ENCODE data around the gene ASPN. TPM values are rescaled to one million over a fixed set of nuclear protein-coding genes. Genes with fewer than 3 reads are reported as not detected.

The ASPN gene
- total RNA-seq, 1 experiment from 2014 or later = not detected

DNA sequence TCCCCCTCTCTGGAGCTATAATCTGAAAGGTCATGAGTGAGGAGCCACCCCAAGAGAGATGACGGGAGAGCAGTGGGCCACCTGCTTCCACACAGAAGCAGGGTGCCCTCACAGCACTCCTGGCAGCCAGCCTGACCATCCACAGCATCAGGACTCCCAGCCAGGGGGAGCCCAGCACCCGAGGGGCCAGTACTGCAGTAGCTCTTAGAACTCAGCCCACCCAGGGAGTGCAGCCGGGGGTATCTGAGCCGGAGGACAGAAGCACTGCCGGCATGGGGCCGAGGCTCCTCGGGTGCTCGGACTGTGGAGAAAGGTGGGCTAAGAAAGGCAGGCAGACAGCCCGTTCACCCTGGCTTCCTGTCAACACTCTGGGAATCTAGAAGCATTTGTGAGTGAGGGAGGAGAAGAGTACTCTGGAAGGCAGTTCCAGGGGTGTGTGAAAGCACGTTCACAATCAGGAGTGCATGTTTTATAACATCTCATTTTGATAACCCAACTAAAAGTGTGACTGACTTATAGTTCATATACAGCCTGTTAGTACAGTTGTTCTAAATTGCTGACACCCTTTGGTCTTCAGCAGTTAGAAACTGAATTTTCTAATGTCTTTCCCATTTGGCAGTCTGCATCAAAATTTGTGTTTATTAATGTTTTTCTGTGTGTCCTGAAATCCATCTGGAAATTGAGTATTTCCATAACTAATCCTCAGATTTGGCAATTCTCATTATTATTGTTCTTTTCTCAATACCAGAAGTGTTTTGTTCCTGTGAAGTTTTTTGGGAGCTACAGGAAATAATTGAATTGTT, 25.9 kb upstream of the ASPN start:
- Histone ChIP-seq H3K4me3 (no peak overlapping the region), H3K9me3 (no peaks in the 10 kb centered on the region), H3K36me3 (no peaks in the 10 kb centered on the region), H3K27me3 (no peaks in the 10 kb centered on the region)
- DNase-seq = no peak

DNA sequence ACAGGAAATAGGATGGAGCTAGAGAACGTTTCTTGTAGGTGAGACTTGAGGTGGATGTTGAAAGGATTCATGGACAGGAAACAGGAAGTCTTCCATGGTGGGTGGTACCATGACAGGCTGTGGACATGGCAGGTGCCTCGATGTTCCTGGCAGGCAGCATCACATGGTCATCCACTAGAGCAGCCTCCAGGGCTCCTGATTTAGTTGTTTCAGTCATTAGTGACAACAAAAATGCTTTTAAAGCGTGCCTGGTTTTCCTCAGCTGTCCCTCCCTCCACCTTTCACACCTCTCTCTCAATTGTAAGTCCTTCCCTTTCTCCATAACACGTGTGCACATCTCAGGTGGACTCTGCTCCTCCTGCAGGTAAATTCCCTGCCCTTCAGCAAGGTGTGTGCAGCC, 25.2 kb upstream of the ASPN start:
- DNase-seq = no peak
- Histone ChIP-seq H3K4me3 (no peak overlapping the region), H3K36me3 (no peaks in the 10 kb centered on the region), H3K27me3 (no peaks in the 10 kb centered on the region), H3K9me3 (no peaks in the 10 kb centered on the region)

DNA sequence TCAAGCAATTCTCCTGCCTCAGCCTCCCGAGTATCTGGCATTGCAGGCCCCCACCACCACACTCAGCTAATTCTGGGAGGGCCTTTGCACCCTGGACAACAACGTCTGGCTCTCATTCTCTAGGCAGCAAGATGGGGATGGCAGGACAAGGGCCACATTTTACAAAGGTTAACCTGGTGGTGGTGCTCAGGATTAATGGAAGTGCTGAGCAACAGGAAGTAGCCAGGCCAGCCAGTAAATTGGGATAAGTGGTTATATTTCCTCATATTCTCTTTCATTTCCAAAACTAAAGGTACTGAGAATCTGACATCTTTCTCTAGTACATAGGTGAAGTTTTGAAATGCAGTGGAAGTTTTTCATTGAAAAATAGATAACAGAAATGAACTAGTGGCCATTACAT, 24.7 kb upstream of the ASPN start:
- H3K9me3 ChIP-seq = no peaks in the 10 kb centered on the region
- no peaks in the 10 kb centered on the region for H3K36me3 ChIP-seq
- no peak overlapping the region for H3K4me3 ChIP-seq
- H3K27me3 ChIP-seq = no peaks in the 10 kb centered on the region
- no peak for DNase-seq

DNA sequence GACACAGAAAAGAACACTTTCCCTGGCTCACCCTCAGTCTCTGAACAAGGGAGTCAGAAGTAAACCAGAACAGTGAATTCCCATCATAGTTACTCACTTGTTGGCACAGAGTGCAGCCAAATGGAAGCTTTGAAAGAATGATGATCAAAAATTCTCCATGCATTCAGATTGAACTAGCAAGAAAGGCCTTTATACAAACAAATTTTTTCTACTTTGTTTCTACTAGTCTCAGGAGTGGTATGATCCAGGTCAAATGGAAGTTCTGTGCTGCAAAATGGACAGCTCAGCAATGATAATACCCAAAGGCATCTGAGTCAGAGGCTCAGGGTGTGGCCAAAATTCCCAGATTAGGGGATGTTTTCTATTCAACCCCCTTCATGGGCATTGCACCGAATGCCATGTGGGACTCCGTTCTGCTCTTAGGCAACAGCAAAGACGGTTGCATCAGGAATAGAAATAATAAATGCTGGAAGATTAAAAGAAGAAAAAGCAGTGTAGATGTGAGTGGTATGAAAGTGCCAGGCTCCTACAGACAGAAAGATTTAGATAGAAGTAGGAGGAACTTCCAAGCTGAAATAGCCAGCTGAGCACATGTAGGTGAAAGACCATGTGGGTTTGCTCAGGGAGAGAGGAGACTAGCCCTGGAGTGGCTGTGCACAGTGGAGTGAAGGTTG, 24.0 kb upstream of the ASPN start:
- peak; percentile 89 for DNase-seq
- H3K4me3 ChIP-seq = no peak overlapping the region
- H3K9me3 ChIP-seq = no peaks in the 10 kb centered on the region
- no peaks in the 10 kb centered on the region for H3K27me3 ChIP-seq
- no peaks in the 10 kb centered on the region for H3K36me3 ChIP-seq

DNA sequence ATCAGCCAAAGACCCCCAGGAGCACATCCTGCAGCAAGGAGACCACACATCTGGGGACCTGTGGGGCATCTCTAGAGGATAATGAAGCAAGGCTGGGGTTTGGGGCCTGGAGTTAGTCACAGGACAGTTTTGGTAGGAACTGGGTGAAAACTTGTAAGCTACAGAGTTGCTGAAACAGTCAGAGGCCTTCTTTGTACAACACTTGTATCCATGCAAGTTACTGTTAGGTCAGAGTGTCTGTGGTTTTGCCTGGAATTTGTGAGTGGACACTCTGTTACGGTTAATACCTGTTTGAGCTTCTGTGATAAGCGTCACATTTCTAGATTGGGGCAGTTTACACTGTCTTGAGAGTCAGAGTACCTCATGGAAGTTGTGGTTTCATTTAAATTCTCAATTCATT, 22.6 kb upstream of the ASPN start:
- no peaks in the 10 kb centered on the region for H3K27me3 ChIP-seq
- H3K9me3 ChIP-seq = no peaks in the 10 kb centered on the region
- H3K36me3 ChIP-seq = no peaks in the 10 kb centered on the region
- no peak for DNase-seq
- no peak overlapping the region for H3K4me3 ChIP-seq

DNA sequence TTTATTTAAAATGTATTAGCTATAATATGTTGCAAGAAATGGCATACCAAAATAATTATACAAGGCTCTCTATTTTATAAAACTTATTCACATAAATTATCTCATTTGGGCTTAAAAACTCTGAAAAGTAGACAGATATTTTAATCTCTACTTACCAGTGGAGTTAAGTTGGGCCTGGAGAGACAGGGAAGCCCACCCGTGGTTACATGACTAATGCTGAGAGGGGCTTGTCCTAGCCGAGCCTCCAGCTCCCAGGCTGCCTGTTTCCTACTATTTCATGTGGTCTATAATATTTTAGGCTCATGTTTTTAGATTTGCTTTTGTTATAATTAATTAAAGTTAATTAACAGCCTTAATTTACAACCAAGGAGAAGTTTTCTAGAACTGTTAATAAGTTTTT, 20.9 kb upstream of the ASPN start:
- Histone ChIP-seq H3K4me3 (no peak overlapping the region), H3K27me3 (no peaks in the 10 kb centered on the region), H3K36me3 (no peaks in the 10 kb centered on the region), H3K9me3 (no peaks in the 10 kb centered on the region)
- DNase-seq = no peak

DNA sequence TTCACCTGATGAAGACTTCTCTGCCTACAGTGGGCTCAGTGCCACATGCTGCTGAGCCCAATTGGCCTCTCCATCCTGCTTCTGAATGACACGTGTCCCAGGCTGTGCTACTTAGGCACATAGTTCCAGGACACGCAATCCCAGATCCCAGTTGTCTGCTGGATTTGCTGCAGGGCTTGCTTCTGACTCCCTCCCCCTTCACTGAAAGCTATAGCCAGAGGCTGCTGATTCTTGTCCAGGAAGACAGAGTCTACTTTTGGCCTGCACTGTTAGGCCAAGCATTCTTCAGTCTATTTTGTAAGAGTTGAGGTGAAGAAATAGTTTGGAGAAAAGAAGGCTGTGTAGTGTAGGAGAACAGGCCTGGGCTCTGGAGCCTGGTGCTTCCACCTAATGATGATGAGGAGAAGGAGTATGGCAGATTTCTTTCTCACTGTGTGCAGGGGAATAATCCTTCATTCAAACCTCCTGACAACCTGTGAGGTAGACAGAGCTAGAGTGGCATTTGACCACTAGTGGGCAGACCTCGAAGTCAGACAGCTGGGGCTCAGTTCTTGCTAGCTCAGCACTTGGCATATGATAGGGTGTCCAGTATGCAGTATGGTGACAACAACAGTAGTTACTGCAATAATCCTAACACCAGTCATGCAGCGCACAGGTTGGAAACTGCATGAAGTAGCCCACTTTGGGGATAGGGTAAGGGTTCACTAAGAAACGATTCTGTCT, 19.5 kb upstream of the ASPN start:
- Histone ChIP-seq H3K27me3 (no peaks in the 10 kb centered on the region), H3K4me3 (no peak overlapping the region)
- DNase-seq = peak; percentile 32

DNA sequence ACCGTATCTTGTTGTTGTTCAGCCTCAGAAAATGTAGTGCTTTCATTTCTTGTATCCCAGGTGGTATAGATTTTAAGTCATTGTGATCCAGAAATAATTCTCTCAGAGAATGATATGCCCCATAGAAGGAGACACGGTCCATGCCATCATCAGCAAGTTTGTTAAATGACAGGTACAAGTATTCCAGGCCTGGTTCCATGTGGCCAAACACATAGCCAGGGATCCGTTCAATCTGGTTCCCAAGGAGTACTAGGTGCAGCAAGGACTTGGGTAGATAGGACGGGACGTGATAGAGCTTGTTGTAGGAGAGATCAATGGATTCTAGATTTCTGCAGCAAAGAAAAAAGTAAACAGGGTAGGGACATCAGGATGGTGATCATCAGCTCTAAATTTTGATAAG, 18.4 kb upstream of the ASPN start:
- no peaks in the 10 kb centered on the region for H3K36me3 ChIP-seq
- no peaks in the 10 kb centered on the region for H3K27me3 ChIP-seq
- no peak for DNase-seq
- H3K9me3 ChIP-seq = no peaks in the 10 kb centered on the region
- no peak overlapping the region for H3K4me3 ChIP-seq

More for the DNA sequence above, 19.5 kb upstream of the ASPN start:
- Histone ChIP-seq H3K36me3 (no peaks in the 10 kb centered on the region), H3K9me3 (no peaks in the 10 kb centered on the region)

DNA sequence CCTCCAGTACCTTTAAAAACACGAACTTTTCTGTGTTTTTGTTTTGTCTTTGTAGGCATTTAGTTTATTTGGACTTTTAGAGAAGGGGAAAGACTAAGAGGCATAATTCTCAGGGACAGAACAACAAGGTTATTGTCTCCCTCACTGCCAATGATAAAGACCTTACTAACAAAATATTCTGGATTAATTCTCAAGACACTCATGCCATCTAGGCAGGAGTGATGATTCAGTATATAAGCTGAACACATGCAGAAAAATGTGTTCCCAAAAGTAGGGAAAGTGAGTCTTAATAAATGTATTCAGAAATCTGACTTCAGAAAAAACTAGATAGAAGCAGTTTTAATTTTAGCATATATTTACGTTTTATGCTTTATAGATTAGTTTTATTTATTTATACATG, 17.4 kb upstream of the ASPN start:
- Histone ChIP-seq H3K27me3 (no peaks in the 10 kb centered on the region), H3K4me3 (no peak overlapping the region), H3K9me3 (no peaks in the 10 kb centered on the region), H3K36me3 (no peaks in the 10 kb centered on the region)
- DNase-seq = no peak

DNA sequence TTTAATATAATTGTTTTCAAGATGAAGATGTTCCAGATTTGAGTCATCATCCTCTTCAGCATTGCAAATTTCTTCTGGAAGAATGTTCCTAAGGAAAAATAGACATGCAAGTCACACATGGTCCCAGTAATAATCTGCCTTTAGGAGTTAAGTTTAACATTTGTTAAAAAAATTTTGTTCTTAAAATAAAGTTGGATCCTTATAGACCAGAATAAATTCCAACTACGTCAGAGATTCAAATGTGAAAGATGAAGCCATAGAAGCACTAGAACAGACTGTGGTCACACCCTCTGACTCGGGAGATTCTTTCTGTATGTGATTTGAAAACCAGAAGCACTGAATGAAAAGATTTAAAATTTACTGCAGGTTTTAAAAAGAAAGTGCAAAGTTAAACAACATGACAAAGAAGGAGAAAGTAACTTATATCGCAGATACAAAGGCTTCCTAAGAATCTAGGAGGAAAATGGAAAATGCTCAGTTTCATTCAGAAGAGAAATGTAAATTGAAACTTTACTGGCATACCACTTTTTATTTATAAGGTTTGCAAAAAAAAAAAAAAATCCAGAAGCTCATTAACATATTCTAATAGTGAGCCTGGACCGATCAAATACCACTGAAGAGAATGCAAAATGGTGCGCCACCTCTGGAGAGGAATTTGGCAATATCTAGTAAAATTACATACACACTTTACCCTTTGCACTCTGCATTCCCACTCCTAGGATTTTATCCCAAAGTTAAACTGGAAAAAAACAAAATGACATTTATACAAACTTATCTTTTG, 14.3 kb upstream of the ASPN start:
- Histone ChIP-seq H3K27me3 (no peaks in the 10 kb centered on the region), H3K4me3 (no peak overlapping the region), H3K9me3 (no peaks in the 10 kb centered on the region), H3K36me3 (no peaks in the 10 kb centered on the region)
- DNase-seq = no peak

DNA sequence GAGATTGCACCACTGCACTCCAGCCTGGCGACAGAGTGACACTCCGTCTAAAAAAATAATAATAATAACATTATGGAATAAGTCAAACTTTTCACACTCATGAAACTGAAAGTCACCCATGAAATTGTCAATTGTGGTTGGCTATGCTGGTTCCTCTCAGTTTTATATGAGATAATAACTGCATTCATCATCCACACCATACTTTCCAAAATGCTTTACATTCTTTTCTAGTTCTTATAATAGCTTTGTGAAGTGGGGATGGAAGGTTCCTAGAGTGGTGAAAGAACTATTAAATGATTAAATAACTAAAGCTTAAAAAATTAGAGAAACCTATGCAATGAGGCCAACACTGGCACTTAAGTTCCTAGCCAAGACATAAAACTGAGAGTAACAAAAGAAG, 12.6 kb upstream of the ASPN start:
- no peaks in the 10 kb centered on the region for H3K9me3 ChIP-seq
- DNase-seq = no peak
- no peaks in the 10 kb centered on the region for H3K27me3 ChIP-seq
- no peak overlapping the region for H3K4me3 ChIP-seq
- no peaks in the 10 kb centered on the region for H3K36me3 ChIP-seq

DNA sequence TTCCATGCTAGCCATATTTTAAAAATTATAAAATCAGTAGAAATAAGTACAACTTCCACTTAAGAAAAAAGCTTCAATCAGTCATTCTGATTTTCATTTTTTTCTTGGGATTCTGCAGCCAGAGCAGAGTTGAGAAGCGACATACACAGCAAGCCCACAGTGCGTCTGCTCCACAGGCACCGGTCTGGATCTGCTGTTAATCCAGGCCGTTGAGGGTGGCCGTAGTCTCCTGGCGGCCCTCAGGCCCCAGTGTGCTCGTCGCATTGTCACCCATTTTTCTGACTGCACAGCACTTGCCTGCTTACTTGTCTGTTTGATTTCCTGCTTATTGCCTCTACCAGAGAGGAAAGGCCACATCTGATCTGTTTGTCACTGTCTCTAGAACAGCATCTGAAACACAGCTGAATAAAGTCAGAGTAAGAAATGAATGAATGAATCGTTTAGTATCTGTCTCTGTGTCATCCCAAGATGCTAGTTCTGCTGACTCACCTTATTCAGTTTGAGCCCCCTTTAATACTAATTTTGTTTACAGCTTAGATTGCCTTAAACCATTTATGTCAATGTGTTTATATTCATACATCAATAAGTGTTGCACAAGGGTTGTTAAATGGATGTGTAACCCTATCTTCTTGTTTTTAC, 11.6 kb upstream of the ASPN start:
- H3K4me3 ChIP-seq = no peak overlapping the region
- no peaks in the 10 kb centered on the region for H3K36me3 ChIP-seq
- no peaks in the 10 kb centered on the region for H3K27me3 ChIP-seq

DNA sequence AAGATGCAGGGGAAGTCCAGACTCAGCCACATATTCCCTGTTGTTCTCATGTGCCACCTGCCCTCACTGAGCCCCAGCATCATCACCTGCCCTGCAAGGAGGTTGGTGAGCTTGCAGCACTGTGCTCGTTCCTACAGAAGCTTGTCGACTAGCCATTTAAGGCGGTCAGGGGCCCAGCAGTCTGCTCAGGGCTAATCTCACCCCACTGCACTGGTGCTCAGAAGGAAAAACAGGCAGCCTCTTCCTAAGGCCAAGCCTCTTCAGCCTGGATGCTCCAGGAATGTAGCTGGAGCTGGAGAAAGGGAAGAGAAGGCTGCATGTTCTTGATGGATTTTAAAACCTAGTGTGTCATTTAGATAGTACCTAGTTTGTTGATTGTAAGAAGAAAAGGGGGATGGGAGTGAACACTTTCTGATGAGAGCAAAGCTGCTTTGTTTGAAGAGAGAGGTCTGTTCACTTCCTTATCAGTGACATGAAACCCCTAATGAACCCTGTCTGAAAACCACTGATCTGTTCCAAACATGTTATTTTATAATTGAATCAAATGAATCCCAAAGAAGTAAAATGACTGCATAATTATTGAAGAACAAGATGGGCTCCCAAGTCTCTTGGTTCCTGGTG, 10.6 kb upstream of the ASPN start:
- Histone ChIP-seq H3K9me3 (no peaks in the 10 kb centered on the region), H3K36me3 (no peaks in the 10 kb centered on the region), H3K27me3 (no peaks in the 10 kb centered on the region), H3K4me3 (no peak overlapping the region)
- no peak for DNase-seq

More for the DNA sequence above, 11.6 kb upstream of the ASPN start:
- DNase-seq = no peak
- no peaks in the 10 kb centered on the region for H3K9me3 ChIP-seq

DNA sequence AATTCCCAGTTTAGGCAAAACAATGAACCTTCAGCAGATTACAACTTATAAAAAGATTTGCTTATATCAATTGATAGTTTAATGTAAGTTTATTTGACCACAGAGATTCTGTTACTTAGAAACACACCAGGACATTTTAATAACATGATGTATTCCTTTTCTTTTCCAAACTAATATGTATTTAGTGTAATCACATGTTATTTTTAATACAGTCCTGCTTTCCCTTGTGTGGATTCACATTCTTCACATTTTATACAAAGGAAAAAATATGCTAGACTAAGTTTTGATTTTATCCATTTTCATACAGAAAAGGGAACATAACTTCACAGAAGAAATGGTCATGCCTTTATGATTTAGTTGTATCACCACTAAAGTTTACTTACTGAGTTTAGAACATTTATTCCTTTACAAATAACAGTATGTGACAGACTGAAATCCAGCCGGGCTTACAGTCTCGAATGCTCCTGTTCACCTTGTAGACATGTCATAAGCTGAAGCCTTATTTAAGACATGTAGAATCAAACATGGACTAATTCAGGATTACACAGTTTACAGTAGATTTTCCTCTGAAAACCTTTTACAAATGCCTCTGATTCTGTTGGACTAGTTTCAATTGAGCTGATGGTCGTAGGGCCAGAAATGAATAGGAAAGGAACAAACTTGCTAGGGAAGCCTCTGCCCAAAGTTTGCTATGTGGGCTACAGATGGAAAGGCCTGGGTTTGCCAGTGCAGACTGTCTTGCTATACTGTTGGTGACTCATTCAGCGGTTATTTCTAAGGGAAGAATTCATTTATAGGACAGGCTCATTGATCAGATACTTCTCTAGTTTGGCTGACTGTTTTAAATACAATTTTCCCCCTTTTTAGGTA, 6.6 kb upstream of the ASPN start:
- Histone ChIP-seq H3K36me3 (no peaks in the 10 kb centered on the region), H3K4me3 (no peak overlapping the region), H3K27me3 (no peaks in the 10 kb centered on the region), H3K9me3 (no peaks in the 10 kb centered on the region)
- peak; percentile 44 for DNase-seq

DNA sequence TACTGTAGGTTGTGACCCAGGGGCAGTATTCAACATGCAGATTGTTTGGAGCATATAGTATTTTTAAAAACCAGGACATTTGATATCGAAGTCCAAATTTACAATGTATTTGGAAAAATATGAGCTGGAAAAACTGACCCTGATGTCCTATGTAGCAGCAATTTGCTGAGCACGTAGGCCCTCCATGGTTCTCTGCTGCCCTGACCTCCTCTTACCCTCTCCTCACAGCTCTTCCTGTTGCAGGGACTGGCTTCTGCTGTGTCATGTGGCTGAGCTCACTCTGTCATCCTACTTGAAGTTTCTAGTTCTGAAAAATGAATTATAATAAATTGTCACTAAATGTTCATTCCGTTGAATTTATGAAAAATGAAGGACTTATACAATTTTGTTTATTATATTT, 4.1 kb upstream of the ASPN start:
- no peak for DNase-seq
- H3K4me3 ChIP-seq = no peak overlapping the region
- no peaks in the 10 kb centered on the region for H3K9me3 ChIP-seq

More for the DNA sequence above, 4.1 kb upstream of the ASPN start:
- H3K36me3 ChIP-seq = no peaks in the 10 kb centered on the region
- H3K27me3 ChIP-seq = no peaks in the 10 kb centered on the region

Measured in MG63 (cell line).